ENCODE results near the gene SNX27. TPM values are rescaled to one million over a fixed set of nuclear protein-coding genes. Genes with fewer than 3 reads are reported as not detected.

Gene SNX27
- total and polyA plus RNA-seq, 4 donors: 4.3 to 19.7 (median 10.5) TPM

DNA sequence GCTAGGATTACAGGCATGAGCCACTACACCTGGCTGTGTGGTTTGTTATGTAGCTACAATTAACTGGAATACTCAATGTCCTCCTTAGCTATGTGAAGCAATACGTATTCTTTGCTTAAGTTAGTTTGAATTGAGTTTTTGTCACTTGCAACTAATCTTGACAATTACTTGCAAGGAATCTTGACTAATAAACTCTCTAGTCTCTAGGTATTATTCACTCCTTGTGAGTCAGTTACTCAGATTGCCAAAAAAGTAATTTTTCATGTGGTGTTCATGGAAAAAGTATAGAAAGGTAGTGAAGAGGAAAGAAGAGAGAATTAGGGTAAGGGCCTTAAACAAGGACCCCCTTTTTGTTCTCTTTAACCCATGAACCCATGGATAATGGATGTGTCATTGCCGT, 7.6 kb upstream of the SNX27 start (continued):
- TF ChIP-seq, protein P1, sequence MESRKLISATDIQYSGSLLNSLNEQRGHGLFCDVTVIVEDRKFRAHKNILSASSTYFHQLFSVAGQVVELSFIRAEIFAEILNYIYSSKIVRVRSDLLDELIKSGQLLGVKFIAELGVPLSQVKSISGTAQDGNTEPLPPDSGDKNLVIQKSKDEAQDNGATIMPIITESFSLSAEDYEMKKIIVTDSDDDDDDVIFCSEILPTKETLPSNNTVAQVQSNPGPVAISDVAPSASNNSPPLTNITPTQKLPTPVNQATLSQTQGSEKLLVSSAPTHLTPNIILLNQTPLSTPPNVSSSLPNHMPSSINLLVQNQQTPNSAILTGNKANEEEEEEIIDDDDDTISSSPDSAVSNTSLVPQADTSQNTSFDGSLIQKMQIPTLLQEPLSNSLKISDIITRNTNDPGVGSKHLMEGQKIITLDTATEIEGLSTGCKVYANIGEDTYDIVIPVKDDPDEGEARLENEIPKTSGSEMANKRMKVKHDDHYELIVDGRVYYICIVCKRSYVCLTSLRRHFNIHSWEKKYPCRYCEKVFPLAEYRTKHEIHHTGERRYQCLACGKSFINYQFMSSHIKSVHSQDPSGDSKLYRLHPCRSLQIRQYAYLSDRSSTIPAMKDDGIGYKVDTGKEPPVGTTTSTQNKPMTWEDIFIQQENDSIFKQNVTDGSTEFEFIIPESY (IDR thresholded peaks at IDR 0.05): no peak

DNA sequence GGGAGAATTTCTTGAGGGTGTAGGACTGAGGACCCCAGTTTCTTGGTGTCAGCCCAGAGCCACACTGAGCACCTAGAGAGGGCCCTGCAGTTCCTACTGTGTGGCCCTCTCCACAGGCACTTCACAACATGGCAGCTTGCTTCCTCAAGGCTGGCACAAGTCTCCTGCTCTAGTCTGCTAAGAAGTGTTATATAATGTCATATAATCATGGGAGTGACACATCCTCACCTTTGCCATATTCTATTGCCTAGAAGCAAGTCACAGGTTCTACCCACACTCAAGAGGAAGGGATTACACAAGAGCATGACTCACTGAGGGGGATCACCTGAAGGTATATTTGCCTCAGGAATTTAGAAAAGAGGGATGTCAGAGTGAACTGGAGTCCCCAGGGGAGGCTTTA, 5.5 kb upstream of the SNX27 start:
- H3K27ac ChIP-seq (ENCODE audit: low read depth in 1 of 2, low read length in 2 of 2): no peak overlapping the region
- no peak for DNase-seq (ENCODE audit: low spot score)

GRCh38 chr1:151606857-151607256, 5.0 kb upstream of the SNX27 start:
- no peak overlapping the region for H3K4me3 ChIP-seq (ENCODE audit: low read depth in 1 of 3, low read length in 3 of 3)
- no peak for DNase-seq (ENCODE audit: low spot score)
- no peak overlapping the region for H3K27ac ChIP-seq (ENCODE audit: low read depth in 1 of 2, low read length in 2 of 2)
- H3K27me3 ChIP-seq (ENCODE audit: control insufficient read depth in 4 of 4, insufficient read depth in 4 of 4, low read length in 3 of 4): no peaks in the 10 kb centered on the region
- WGBS: 76% methylated on average over 3 of the region's 3 CpGs
- H3K4me1 ChIP-seq (ENCODE audit: control insufficient read depth in 4 of 4, insufficient read depth in 4 of 4, low read length in 3 of 4): peaks cover 0 to 4% (median 0%) of the 10 kb centered on the region in 4 donors
- H3K9ac ChIP-seq (ENCODE audit: low read depth in 1 of 2, low read length in 2 of 2): no peak overlapping the region
- no peaks in the 10 kb centered on the region for H3K36me3 ChIP-seq (ENCODE audit: control insufficient read depth in 4 of 4, insufficient read depth in 3 of 4, low read depth in 1 of 4, low read length in 3 of 4)
- no peaks in the 10 kb centered on the region for H3K9me3 ChIP-seq (ENCODE audit: control insufficient read depth in 4 of 4, low read length in 3 of 4)
- TF ChIP-seq, protein P2, sequence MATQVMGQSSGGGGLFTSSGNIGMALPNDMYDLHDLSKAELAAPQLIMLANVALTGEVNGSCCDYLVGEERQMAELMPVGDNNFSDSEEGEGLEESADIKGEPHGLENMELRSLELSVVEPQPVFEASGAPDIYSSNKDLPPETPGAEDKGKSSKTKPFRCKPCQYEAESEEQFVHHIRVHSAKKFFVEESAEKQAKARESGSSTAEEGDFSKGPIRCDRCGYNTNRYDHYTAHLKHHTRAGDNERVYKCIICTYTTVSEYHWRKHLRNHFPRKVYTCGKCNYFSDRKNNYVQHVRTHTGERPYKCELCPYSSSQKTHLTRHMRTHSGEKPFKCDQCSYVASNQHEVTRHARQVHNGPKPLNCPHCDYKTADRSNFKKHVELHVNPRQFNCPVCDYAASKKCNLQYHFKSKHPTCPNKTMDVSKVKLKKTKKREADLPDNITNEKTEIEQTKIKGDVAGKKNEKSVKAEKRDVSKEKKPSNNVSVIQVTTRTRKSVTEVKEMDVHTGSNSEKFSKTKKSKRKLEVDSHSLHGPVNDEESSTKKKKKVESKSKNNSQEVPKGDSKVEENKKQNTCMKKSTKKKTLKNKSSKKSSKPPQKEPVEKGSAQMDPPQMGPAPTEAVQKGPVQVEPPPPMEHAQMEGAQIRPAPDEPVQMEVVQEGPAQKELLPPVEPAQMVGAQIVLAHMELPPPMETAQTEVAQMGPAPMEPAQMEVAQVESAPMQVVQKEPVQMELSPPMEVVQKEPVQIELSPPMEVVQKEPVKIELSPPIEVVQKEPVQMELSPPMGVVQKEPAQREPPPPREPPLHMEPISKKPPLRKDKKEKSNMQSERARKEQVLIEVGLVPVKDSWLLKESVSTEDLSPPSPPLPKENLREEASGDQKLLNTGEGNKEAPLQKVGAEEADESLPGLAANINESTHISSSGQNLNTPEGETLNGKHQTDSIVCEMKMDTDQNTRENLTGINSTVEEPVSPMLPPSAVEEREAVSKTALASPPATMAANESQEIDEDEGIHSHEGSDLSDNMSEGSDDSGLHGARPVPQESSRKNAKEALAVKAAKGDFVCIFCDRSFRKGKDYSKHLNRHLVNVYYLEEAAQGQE (IDR thresholded peaks at IDR 0.05): no peak
- TF ChIP-seq FOXA2 (IDR thresholded peaks at IDR 0.05) (no peak), NR2F2 (IDR thresholded peaks at IDR 0.05) (no peak), YY1 (IDR thresholded peaks at IDR 0.05) (no peak), RAD21 (IDR thresholded peaks at IDR 0.05) (no peak), JUND (IDR thresholded peaks at IDR 0.05) (no peak)
- TF ChIP-seq, protein P1 (IDR thresholded peaks at IDR 0.05): no peak
- TF ChIP-seq, protein P3, sequence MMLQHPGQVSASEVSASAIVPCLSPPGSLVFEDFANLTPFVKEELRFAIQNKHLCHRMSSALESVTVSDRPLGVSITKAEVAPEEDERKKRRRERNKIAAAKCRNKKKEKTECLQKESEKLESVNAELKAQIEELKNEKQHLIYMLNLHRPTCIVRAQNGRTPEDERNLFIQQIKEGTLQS (IDR thresholded peaks at IDR 0.05): no peak

More for the DNA sequence above, 5.5 kb upstream of the SNX27 start:
- Histone ChIP-seq H3K27me3 (ENCODE audit: control insufficient read depth in 4 of 4, insufficient read depth in 4 of 4, low read length in 3 of 4) (no peaks in the 10 kb centered on the region), H3K9me3 (ENCODE audit: control insufficient read depth in 4 of 4, low read length in 3 of 4) (no peaks in the 10 kb centered on the region), H3K36me3 (ENCODE audit: control insufficient read depth in 4 of 4, insufficient read depth in 3 of 4, low read depth in 1 of 4, low read length in 3 of 4) (no peaks in the 10 kb centered on the region), H3K4me3 (ENCODE audit: low read depth in 1 of 3, low read length in 3 of 3) (no peak overlapping the region), H3K4me1 (ENCODE audit: control insufficient read depth in 4 of 4, insufficient read depth in 4 of 4, low read length in 3 of 4) (peaks cover 0 to 4% (median 0%) of the 10 kb centered on the region in 4 donors), H3K9ac (ENCODE audit: low read depth in 1 of 2, low read length in 2 of 2) (no peak overlapping the region)
- TF ChIP-seq, protein P2 (IDR thresholded peaks at IDR 0.05): no peak
- TF ChIP-seq, protein P1 (IDR thresholded peaks at IDR 0.05): no peak
- no peak for TF ChIP-seq YY1 (IDR thresholded peaks at IDR 0.05)
- TF ChIP-seq FOXA1 (IDR thresholded peaks at IDR 0.05): no peak
- no peak for TF ChIP-seq FOXA2 (IDR thresholded peaks at IDR 0.05)
- TF ChIP-seq HNF4G (IDR thresholded peaks at IDR 0.05): no peak
- TF ChIP-seq, protein P3 (IDR thresholded peaks at IDR 0.05): no peak
